Stimulated activated memory B cell treated with anti-CD40 and anti-IgM and Interleukin-4, amounts not matched to agents 10 μg/mL and 1 μg/mL and 100 μg/mL, for 72 hours (primary cell): ENCODE data around the gene SPTBN5.
A peak's percentile ranks its signal among the peaks of the same experiment; 100 is the strongest.

Experiments used
- ATAC-seq: fragments of 150-1000 bp; cut with Tn5 transposase; 2 replicates; pipeline ENCODE4 v1.10.0; 2021
- H3K27ac Mint-ChIP-seq: one replicate; pipeline ENCODE4 v1.8.0; 2022; ENCODE audit warnings: mild to moderate bottlenecking, mixed read lengths
- H3K27me3 Mint-ChIP-seq: one replicate; pipeline ENCODE4 v1.8.0; 2022; ENCODE audit warnings: mixed read lengths
- H3K36me3 Mint-ChIP-seq: one replicate; pipeline ENCODE4 v1.8.0; 2022; ENCODE audit warnings: mixed read lengths
- H3K4me1 Mint-ChIP-seq: one replicate; pipeline ENCODE4 v1.8.0; 2022; ENCODE audit warnings: mixed read lengths
- H3K4me3 Mint-ChIP-seq: one replicate; pipeline ENCODE4 v1.8.0; 2022; ENCODE audit warnings: mild to moderate bottlenecking, moderate library complexity, mixed read lengths
- H3K9me3 Mint-ChIP-seq: one replicate; pipeline ENCODE4 v1.8.0; 2022; ENCODE audit warnings: mixed read lengths

Gene SPTBN5

GRCh38 chr15:41817781-41818180 is 76.1 kb downstream of the SPTBN5 start:
- no peaks in the 10 kb centered on the region for H3K27me3 Mint-ChIP-seq
- H3K36me3 Mint-ChIP-seq: peaks cover 85% of the 10 kb centered on the region
- no peak overlapping the region for H3K27ac Mint-ChIP-seq
- no peaks in the 10 kb centered on the region for H3K9me3 Mint-ChIP-seq
- no peak for ATAC-seq
- no peaks in the 10 kb centered on the region for H3K4me1 Mint-ChIP-seq
- no peak overlapping the region for H3K4me3 Mint-ChIP-seq

GRCh38 chr15:41817327-41817726 is 76.5 kb downstream of the SPTBN5 start:
- H3K27ac Mint-ChIP-seq: no peak overlapping the region
- no peaks in the 10 kb centered on the region for H3K27me3 Mint-ChIP-seq
- H3K9me3 Mint-ChIP-seq: no peaks in the 10 kb centered on the region
- H3K4me1 Mint-ChIP-seq: no peaks in the 10 kb centered on the region
- ATAC-seq: no peak
- peaks cover 80% of the 10 kb centered on the region for H3K36me3 Mint-ChIP-seq
- no peak overlapping the region for H3K4me3 Mint-ChIP-seq

- H3K9me3 Mint-ChIP-seq: no peaks in the 10 kb centered on the region
- H3K4me1 Mint-ChIP-seq: no peaks in the 10 kb centered on the region
- H3K4me3 Mint-ChIP-seq: no peak overlapping the region
- no peak overlapping the region for H3K27ac Mint-ChIP-seq
- ATAC-seq: no peak
- no peaks in the 10 kb centered on the region for H3K27me3 Mint-ChIP-seq
- H3K36me3 Mint-ChIP-seq: peaks cover 77% of the 10 kb centered on the region
Observed at GRCh38 chr15:41816788-41817187, 77.1 kb downstream of the SPTBN5 start.

- peaks cover 12% of the 10 kb centered on the region for H3K4me1 Mint-ChIP-seq
- H3K27me3 Mint-ChIP-seq: no peaks in the 10 kb centered on the region
- no peak for ATAC-seq
- no peak overlapping the region for H3K27ac Mint-ChIP-seq
- H3K4me3 Mint-ChIP-seq: no peak overlapping the region
- peaks cover 60% of the 10 kb centered on the region for H3K36me3 Mint-ChIP-seq
- H3K9me3 Mint-ChIP-seq: no peaks in the 10 kb centered on the region
Observed at GRCh38 chr15:41814534-41814933, 79.3 kb downstream of the SPTBN5 start.

- H3K4me3 Mint-ChIP-seq: no peak overlapping the region
- no peak overlapping the region for H3K27ac Mint-ChIP-seq
- H3K4me1 Mint-ChIP-seq: peaks cover 12% of the 10 kb centered on the region
- H3K36me3 Mint-ChIP-seq: peaks cover 49% of the 10 kb centered on the region
- H3K9me3 Mint-ChIP-seq: no peaks in the 10 kb centered on the region
- ATAC-seq: no peak
- no peaks in the 10 kb centered on the region for H3K27me3 Mint-ChIP-seq
Observed at GRCh38 chr15:41813426-41813825, 80.4 kb downstream of the SPTBN5 start.

- no peaks in the 10 kb centered on the region for H3K27me3 Mint-ChIP-seq
- no peak for ATAC-seq
- H3K4me1 Mint-ChIP-seq: peaks cover 12% of the 10 kb centered on the region
- H3K36me3 Mint-ChIP-seq: peaks cover 43% of the 10 kb centered on the region
- H3K4me3 Mint-ChIP-seq: no peak overlapping the region
- H3K27ac Mint-ChIP-seq: no peak overlapping the region
- H3K9me3 Mint-ChIP-seq: no peaks in the 10 kb centered on the region
Observed at GRCh38 chr15:41812820-41813375, 81.0 kb downstream of the SPTBN5 start.

- H3K27me3 Mint-ChIP-seq: no peaks in the 10 kb centered on the region
- peaks cover 12% of the 10 kb centered on the region for H3K4me1 Mint-ChIP-seq
- H3K27ac Mint-ChIP-seq: no peak overlapping the region
- H3K9me3 Mint-ChIP-seq: no peaks in the 10 kb centered on the region
- H3K4me3 Mint-ChIP-seq: no peak overlapping the region
- ATAC-seq: peak; percentile 85
- peaks cover 38% of the 10 kb centered on the region for H3K36me3 Mint-ChIP-seq
Observed at GRCh38 chr15:41811432-41812195, 82.2 kb downstream of the SPTBN5 start.

GRCh38 chr15:41810651-41811431 is 83.0 kb downstream of the SPTBN5 start:
- H3K27ac Mint-ChIP-seq: no peak overlapping the region

GRCh38 chr15:41809526-41810220 is 84.2 kb downstream of the SPTBN5 start:
- no peak for ATAC-seq
- peaks cover 12% of the 10 kb centered on the region for H3K4me1 Mint-ChIP-seq
- H3K36me3 Mint-ChIP-seq: peaks cover 26% of the 10 kb centered on the region
- peak overlapping the region; percentile 15 for H3K27ac Mint-ChIP-seq
- no peaks in the 10 kb centered on the region for H3K27me3 Mint-ChIP-seq
- H3K9me3 Mint-ChIP-seq: no peaks in the 10 kb centered on the region
- H3K4me3 Mint-ChIP-seq: no peak overlapping the region

More at GRCh38 chr15:41810651-41811431, 83.0 kb downstream of the SPTBN5 start:
- Mint-ChIP-seq H3K9me3 (no peaks in the 10 kb centered on the region), H3K4me3 (no peak overlapping the region), H3K27me3 (no peaks in the 10 kb centered on the region), H3K36me3 (peaks cover 30% of the 10 kb centered on the region), H3K4me1 (peaks cover 12% of the 10 kb centered on the region)
- peak; percentile 14 for ATAC-seq

- Mint-ChIP-seq H3K36me3 (peaks cover 27% of the 10 kb centered on the region), H3K9me3 (no peaks in the 10 kb centered on the region), H3K27ac (no peak overlapping the region), H3K4me3 (no peak overlapping the region), H3K4me1 (peaks cover 17% of the 10 kb centered on the region), H3K27me3 (no peaks in the 10 kb centered on the region)
- ATAC-seq: no peak
Observed at GRCh38 chr15:41809121-41809520, 84.7 kb downstream of the SPTBN5 start.

- Mint-ChIP-seq H3K4me1 (peaks cover 18% of the 10 kb centered on the region), H3K9me3 (no peaks in the 10 kb centered on the region), H3K4me3 (no peak overlapping the region), H3K27me3 (no peaks in the 10 kb centered on the region), H3K27ac (peak overlapping the region; percentile 22), H3K36me3 (peaks cover 18% of the 10 kb centered on the region)
- ATAC-seq: peak; percentile 14
Observed at GRCh38 chr15:41806291-41807181, 87.3 kb downstream of the SPTBN5 start.

GRCh38 chr15:41805711-41806110 is 88.1 kb downstream of the SPTBN5 start:
- peaks cover 13% of the 10 kb centered on the region for H3K4me1 Mint-ChIP-seq
- H3K27me3 Mint-ChIP-seq: no peaks in the 10 kb centered on the region
- ATAC-seq: no peak
- peaks cover 27% of the 10 kb centered on the region for H3K36me3 Mint-ChIP-seq
- peak overlapping the region; percentile 22 for H3K27ac Mint-ChIP-seq
- H3K9me3 Mint-ChIP-seq: no peaks in the 10 kb centered on the region
- no peak overlapping the region for H3K4me3 Mint-ChIP-seq

- Mint-ChIP-seq H3K4me3 (no peak overlapping the region), H3K27ac (peak overlapping the region; percentile 50), H3K4me1 (peaks cover 17% of the 10 kb centered on the region), H3K36me3 (peaks cover 33% of the 10 kb centered on the region), H3K9me3 (no peaks in the 10 kb centered on the region), H3K27me3 (no peaks in the 10 kb centered on the region)
- ATAC-seq: no peak
Observed at GRCh38 chr15:41804916-41805666, 88.8 kb downstream of the SPTBN5 start.

GRCh38 chr15:41804361-41804760 is 89.5 kb downstream of the SPTBN5 start:
- no peaks in the 10 kb centered on the region for H3K27me3 Mint-ChIP-seq
- peak overlapping the region; percentile 50 for H3K27ac Mint-ChIP-seq
- no peaks in the 10 kb centered on the region for H3K9me3 Mint-ChIP-seq
- H3K4me3 Mint-ChIP-seq: no peak overlapping the region
- H3K36me3 Mint-ChIP-seq: peaks cover 39% of the 10 kb centered on the region
- H3K4me1 Mint-ChIP-seq: peaks cover 19% of the 10 kb centered on the region
- no peak for ATAC-seq
